ENCODE measurements around the gene SPDYE6.
"Not testable (repeated sequence)": the region's sequence is repeated elsewhere in the genome, so short reads cannot be mapped to it uniquely, and the experiment has no call there.

DNA sequence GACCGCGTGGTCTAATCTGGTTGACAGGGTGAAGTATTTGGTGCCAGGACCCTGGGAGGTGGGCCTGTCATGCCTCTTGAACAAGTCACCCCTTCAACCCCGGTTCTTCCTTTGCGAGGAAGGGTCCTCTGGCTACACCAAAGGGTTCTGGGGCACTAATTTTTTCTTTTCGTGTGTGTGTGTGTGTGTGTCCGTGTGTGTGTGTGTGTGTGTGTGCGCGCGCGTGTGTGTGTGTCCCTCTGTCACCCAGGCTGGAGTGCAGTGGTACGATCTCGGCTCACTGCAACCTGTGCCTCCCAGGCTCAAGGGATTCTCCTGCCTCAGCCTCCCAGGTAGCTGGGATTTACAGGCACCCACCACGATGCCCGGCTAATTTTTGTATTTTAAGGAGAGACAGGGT, 54.9 kb downstream of the SPDYE6 start:
- TF ChIP-seq, protein P1, sequence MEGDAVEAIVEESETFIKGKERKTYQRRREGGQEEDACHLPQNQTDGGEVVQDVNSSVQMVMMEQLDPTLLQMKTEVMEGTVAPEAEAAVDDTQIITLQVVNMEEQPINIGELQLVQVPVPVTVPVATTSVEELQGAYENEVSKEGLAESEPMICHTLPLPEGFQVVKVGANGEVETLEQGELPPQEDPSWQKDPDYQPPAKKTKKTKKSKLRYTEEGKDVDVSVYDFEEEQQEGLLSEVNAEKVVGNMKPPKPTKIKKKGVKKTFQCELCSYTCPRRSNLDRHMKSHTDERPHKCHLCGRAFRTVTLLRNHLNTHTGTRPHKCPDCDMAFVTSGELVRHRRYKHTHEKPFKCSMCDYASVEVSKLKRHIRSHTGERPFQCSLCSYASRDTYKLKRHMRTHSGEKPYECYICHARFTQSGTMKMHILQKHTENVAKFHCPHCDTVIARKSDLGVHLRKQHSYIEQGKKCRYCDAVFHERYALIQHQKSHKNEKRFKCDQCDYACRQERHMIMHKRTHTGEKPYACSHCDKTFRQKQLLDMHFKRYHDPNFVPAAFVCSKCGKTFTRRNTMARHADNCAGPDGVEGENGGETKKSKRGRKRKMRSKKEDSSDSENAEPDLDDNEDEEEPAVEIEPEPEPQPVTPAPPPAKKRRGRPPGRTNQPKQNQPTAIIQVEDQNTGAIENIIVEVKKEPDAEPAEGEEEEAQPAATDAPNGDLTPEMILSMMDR (IDR thresholded peaks at IDR 0.05), result not testable (repeated sequence)
- TF ChIP-seq FOXM1, YY1 (IDR thresholded peaks at IDR 0.05; ENCODE audit: low read depth): not testable (repeated sequence)
- TF ChIP-seq, protein P2, sequence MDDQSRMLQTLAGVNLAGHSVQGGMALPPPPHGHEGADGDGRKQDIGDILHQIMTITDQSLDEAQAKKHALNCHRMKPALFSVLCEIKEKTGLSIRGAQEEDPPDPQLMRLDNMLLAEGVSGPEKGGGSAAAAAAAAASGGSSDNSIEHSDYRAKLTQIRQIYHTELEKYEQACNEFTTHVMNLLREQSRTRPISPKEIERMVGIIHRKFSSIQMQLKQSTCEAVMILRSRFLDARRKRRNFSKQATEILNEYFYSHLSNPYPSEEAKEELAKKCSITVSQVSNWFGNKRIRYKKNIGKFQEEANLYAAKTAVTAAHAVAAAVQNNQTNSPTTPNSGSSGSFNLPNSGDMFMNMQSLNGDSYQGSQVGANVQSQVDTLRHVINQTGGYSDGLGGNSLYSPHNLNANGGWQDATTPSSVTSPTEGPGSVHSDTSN (IDR thresholded peaks at IDR 0.05), result not testable (repeated sequence)

All from SK-N-SH (cell line).